Adrenal gland (tissue), 5 donors: Measurements from ENCODE around the gene HADHA.

Experiments used
- POLR2A ChIP-seq, 2 donors: fragments of 450-650 bp; IDR thresholded peaks; one replicate each; pipeline ENCODE4 v1.6.1; 2017; ENCODE audit warnings: antibody characterized with exemption in 2 of 2, mild to moderate bottlenecking in 2 of 2, moderate library complexity in 1 of 2
- TF ChIP-seq, protein P1 (sequence below), 6 experiments: fragments of 450-650 bp in 4 of 6; fragments of 200-600 bp in 2 of 6; sonication (generic) in 1 of 6; IDR thresholded peaks; 1 replicate in 5 of 6; 2 replicates in 1 of 6; pipeline versions ENCODE4 v1.5.1 to v1.8.0; 2016 to 2021; ENCODE audit warnings: antibody characterized with exemption in 6 of 6, mild to moderate bottlenecking in 2 of 6, moderate library complexity in 1 of 6
- donor health status: DM: no; HTN: no; CAD: no.

- TF ChIP-seq, protein P1, sequence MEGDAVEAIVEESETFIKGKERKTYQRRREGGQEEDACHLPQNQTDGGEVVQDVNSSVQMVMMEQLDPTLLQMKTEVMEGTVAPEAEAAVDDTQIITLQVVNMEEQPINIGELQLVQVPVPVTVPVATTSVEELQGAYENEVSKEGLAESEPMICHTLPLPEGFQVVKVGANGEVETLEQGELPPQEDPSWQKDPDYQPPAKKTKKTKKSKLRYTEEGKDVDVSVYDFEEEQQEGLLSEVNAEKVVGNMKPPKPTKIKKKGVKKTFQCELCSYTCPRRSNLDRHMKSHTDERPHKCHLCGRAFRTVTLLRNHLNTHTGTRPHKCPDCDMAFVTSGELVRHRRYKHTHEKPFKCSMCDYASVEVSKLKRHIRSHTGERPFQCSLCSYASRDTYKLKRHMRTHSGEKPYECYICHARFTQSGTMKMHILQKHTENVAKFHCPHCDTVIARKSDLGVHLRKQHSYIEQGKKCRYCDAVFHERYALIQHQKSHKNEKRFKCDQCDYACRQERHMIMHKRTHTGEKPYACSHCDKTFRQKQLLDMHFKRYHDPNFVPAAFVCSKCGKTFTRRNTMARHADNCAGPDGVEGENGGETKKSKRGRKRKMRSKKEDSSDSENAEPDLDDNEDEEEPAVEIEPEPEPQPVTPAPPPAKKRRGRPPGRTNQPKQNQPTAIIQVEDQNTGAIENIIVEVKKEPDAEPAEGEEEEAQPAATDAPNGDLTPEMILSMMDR (IDR thresholded peaks at IDR 0.05): no peak
- TF ChIP-seq POLR2A (IDR thresholded peaks at IDR 0.05): no peak
Observed at GRCh38 chr2:26216587-26216986, 27.8 kb downstream of the HADHA start.
